SIG-M5 treated with dmso at 0.1 percent for 504 hours (cell line): Measurements from ENCODE around the gene POU3F3.

Experiments
- DNase-seq: peaks from one replicate; lab custom pipeline; 2025; ENCODE audit not compliant: unreplicated experiment; lab: John Stamatoyannopoulos, UW

Gene POU3F3

DNA sequence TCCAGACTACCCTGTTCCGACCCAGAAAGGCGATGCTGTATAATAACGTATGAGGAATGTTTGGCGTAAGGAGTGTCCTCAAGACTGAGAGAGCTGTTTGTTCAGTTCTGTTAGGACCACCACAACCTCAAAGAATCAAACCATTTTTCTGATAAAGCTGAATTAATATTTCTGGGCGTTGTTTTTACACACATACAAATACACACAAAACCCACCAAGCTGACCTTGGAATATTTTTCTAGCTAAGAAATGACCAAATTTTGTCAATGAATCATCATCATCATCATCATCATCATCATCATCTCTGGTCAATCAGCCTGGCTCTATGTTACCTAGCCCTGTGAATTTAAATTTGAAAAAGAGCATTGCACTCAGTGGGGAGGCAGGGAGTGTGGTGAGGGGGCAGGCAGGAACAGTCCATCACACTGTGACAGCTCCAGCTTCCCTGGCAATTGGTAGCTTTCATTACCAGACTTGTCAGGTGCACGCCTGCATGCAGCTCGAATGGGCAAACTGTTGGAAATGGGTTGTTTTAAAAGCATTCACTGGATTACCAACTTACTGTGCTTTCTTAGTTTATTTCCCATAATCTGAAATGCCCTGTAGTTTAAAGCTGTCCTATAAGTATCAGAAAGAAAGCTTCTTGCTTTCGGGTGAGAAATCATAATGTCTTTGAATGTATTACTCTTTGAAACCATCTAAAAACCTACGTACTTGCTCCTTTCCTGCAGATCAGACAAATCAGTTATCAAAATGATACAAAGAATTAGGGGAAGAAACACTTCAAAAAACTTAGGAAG, 6.9 kb upstream of the POU3F3 start:
- no peak for DNase-seq

DNA sequence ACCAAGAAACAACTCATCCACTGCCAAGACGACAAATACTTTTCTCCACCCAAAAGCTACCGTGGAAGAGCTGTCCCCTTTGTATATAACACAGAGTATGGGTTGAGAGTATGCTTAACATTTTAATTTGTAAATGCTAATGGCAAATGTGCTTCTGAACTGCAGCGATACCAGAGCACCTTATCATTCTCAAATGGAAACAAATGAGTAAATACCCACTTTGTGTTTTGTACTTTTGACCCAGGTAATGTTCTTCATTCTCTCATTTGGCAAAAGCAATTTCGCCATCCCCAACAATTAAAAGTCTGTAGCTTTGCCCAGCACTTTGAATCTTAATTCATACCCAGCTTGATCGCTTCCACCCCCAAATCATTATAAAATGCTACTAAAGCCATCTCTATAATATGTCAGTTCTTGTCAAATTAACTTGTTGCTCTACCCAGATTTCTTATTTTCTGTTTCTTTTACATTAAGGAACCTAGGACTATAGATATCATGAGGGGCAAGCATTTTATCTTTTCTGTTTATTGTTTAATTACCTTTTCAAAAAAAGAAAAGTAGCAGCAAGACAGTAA, 6.2 kb upstream of the POU3F3 start:
- no peak for DNase-seq

DNA sequence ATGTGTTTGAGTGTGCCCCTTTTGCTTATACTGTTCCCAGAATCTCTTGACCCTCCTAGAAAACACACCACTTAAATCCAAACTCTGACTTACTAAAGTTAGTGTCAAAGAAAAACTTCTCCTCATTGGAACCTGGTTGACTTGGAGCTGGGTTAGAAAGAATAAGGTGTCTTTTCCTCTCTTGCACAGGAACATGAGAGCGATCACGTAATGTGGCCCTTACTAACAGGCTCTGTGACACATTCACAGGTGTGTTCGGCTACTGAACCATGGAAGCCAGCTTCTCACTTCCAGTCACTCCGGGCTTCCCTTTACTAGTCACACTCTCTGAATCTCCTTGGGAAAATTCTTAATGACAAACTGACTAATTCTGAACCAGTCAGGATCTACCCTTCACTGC, 5.4 kb upstream of the POU3F3 start:
- DNase-seq, result no peak

DNA sequence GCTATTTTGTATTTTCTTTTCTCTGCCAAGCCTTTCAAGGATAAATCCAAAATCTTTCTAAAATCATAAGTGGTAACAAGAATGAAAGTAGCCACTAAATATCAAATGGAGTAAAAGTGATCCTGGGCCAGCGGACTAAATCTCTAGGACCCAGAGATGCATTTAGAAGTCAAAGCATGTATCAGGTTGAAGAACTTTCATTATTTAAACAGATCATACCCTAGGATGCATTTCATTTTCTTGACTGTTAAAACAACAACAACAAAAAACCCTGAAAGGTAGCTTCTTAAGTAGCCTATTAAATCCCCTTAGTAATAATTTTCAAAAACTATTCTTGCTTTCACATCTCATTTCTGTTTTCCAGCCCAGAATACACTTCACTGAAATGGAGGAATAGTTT, 4.8 kb upstream of the POU3F3 start:
- DNase-seq, result no peak

DNA sequence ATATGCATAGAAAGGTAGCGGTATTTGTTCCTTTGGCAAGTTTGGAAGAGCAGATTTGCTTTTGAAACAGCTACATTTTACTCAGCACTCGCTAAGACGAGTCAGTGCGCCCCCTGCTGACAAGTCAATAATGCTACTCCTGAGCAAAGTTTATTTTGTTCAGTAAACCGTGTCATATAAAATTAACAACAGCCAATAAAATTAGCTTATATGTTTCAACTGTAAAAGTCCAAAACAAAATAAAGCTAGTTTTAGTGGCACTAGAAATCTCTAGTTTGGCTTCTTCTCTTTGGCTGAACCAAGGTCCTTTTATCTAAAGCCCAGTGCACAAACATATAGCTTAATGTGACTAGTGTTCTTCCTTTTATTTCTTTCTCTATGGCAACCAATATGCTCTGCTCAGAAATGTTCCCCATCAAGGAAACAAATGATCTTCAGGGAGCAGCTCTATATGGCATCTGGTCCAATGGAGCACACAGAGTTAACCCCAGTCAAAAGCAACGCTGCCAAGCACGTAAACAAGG, 4.2 kb upstream of the POU3F3 start:
- peak; percentile 51 for DNase-seq

DNA sequence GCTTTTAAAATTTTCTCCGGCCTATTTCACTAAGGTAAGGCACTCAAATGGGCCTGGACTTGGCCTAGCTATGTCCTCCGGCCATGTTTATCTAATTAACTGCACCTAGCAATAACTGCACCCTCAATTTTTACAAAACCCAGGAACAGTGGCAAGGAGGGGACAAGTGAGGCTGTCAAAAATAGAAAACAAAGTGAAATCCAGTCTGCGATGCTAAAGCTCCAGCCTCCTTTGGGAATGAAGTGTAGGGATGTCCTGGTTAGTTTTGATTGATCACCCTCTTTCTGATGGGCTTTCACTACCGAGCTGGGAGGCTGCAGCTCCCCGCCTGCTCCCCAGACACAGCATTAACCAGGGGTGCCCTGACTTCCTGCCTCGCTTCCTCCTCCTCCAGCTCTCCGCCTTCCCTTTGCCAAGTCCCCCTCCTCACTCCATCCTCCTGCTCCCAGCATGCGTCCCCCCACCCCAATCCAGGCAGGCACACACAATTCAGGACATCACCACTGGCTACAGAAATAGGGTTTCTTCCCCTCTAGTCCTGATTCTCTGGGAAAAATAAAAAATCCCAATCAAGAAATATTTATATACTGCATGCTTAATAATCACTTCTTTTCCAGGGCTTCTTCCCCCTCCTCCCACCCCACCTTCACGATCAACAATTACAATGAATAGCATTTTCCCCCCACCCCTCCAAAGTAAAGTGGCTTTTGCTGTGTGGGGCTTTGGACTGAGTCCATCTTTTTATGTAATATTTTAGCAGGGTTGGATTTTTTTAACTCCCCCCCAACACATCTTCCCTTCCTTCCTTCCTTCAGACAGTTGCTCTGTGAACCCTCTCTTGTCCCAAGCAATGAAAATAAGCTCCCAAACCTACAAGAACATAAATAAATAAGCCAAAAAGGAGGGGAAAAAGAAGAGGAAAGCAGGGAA, 3.3 kb upstream of the POU3F3 start:
- DNase-seq, result no peak

DNA sequence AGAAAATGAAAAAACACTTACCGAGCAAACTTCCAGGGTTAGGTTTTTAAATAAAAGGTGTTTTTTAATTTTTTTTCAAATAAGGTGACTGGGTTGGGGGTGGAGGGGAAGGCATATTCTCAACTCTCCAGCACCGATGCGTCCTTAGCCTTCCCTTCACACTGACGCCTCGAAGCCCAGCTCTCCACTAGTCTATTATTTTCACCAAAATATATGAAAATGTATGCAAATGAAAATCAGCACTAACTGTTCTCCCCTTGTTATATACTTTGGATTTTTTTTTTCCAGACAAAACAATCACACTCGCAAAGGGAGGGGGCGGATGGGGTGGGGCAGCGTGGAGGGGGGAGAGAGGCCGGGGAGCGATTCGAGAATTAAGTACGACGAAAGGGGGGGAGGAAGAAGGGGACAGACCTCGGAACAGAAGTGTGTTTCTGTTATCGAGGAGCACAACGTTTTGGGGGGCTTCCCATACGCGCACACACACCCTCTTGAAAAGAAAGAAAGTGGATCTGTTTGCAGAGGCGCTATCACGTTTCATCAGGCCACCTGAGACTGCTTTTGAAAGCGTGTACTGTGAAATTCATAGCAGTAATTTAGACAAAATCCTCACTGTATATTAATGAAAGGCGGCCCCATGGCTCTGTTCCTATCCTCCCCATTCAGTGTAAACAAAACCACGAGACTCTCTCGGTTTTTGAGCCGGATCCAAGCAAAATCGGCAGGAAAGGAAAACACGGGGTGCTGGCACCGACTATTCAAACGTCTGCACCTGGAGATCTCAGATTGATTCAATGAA, 2.4 kb upstream of the POU3F3 start:
- no peak for DNase-seq

DNA sequence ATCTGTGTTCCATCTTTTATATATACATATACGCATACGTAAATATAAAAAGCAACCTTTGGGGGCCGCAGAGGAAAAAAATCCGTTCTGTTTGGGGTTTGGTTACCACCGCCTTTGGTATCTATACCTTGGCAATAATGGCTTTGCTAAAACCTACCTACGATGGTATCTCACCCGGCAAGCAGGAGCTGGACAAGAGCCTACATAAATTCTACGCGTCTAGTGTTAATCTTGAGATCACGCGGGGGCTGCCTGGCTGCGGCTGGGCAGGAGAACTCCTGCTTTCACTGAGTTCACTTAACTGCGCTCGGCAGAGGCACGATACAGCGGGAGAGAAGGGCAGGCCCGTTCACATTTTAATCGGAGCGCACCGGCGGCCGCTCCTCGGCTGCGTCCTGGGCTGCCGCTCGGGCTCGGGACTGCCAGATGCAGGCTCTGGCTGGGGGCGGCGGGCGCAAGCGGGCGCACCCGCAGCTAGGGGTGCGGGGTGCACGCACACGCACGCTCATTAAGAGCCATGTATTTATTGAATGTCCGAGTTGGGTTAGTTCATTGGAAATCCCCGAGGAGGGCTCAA, 1.7 kb upstream of the POU3F3 start:
- DNase-seq, result no peak

DNA sequence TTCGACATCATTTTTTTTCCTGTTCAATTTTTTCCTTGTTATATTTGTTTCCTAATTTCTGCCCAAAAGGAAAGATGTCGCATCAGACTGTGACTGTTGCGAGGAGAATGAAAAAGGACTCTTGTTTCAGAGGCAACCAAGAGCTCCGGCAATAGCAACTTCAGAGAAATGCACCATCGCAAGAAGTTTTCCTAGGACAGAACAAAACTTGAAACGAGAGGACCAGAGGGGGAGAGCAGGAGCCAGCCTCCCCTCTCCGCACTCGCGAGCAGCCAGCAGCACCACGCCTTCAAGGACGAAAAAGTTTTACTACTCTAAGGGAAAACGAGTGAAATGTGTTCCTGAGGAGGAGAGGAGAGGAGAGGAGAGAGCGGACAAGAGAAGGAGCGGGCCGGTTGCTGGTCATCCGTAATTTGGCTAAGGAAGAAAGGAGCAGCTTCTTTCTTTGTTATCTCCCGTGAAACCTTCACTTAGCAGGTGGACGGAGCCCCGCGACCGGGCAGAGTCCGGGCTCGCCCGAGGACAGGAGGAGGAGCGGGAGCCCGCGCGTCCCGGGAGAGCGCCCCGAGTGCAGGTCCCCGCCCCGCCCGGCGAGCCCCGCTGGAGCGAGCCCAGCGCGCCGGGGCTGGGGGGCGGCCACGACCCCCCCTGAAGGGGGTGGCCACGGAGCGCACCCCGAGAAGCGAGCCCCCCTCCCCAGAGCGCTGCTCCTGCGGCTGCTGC, 744 bp downstream of the POU3F3 start:
- no peak for DNase-seq

DNA sequence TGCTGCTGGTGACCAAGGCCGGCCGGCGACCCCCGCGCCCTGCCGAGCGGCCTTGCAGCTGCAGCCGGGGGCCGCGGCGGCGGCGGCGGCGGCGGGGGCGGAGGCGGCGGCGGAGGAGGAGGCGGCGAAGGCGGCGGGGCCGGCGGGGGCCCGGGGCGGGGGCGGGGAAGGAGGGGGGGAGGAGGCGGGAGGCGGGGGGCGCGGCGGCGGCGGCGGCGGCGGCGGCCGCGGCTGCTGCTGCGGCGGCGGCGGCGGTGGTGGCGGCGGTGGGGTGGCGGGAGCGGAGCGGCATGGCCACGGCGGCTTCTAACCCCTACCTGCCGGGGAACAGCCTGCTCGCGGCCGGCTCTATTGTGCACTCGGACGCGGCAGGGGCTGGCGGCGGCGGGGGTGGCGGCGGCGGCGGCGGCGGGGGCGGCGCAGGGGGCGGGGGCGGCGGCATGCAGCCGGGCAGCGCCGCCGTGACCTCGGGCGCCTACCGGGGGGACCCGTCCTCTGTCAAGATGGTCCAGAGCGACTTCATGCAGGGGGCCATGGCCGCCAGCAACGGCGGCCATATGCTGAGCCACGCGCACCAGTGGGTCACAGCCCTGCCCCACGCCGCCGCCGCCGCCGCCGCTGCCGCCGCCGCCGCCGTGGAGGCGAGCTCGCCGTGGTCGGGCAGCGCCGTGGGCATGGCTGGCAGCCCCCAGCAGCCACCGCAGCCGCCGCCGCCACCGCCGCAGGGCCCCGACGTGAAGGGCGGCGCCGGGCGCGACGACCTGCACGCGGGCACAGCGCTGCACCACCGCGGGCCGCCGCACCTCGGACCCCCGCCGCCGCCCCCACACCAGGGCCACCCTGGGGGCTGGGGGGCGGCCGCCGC, 1.5 kb downstream of the POU3F3 start:
- no peak for DNase-seq

DNA sequence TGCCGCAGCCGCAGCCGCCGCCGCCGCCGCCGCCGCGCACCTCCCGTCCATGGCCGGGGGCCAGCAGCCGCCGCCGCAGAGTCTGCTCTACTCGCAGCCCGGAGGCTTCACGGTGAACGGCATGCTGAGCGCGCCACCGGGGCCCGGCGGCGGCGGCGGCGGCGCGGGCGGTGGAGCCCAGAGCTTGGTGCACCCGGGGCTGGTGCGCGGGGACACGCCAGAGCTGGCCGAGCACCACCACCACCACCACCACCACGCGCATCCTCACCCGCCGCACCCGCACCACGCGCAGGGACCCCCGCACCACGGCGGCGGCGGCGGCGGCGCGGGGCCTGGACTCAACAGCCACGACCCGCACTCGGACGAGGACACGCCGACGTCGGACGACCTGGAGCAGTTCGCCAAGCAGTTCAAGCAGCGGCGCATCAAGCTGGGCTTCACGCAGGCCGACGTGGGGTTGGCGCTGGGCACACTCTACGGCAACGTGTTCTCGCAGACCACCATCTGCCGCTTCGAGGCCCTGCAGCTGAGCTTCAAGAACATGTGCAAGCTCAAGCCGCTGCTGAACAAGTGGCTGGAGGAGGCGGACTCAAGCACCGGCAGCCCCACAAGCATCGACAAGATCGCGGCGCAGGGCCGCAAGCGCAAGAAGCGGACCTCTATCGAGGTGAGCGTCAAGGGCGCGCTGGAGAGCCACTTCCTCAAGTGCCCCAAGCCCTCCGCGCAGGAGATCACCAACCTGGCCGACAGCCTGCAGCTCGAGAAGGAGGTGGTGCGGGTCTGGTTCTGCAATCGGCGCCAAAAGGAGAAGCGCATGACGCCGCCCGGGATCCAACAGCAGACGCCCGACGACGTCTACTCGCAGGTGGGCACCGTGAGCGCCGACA, 2.4 kb downstream of the POU3F3 start:
- DNase-seq, result no peak

DNA sequence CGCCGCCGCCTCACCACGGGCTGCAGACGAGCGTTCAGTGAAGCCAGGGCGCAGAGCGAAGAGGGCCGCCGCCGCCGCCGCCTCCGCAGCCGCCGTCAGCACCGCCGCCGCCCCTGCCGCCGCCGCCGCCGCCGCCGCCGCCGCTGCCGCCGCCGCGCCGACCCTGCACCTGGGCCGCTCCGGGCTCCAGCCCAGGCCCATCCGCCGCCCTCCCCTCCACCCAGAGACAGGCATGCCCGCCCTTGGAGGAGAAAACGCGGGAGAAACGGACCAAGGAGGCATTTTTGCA, 3.0 kb downstream of the POU3F3 start:
- no peak for DNase-seq

DNA sequence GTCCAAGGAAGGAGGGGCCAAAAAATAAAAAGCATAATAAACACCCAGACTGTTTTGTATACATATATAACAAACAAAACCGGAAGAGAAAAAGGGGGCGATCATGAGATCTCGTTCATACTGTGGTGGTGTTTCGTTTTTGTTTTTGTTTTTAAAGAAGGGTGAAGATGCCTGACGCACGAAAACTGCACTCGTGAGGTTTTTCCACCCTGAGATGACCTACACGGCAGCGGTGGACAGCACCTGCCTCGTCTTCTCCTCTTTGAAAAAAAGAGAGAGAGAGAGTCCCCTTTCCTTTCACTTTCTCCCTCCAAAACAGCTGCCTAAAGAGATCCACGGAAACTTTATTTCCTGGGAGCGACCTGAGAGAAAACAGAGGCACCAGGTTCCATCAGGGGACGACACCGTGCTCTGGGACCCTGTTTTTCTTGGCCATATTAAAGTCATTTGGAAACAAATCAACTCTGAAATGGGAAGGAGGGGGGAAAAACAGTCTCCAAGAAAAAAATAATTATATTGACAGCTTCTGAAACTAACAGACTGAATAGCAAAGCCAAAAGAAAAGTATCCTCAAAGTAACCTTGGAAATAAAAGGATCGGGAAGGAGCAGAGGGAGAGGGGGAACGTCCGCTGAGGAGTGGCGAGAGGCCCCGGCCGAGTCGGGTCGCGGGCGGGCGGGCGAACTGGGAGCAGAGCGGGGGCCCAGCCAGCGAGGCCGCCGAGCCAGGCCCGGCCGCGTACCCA, 3.5 kb downstream of the POU3F3 start:
- DNase-seq, result no peak

DNA sequence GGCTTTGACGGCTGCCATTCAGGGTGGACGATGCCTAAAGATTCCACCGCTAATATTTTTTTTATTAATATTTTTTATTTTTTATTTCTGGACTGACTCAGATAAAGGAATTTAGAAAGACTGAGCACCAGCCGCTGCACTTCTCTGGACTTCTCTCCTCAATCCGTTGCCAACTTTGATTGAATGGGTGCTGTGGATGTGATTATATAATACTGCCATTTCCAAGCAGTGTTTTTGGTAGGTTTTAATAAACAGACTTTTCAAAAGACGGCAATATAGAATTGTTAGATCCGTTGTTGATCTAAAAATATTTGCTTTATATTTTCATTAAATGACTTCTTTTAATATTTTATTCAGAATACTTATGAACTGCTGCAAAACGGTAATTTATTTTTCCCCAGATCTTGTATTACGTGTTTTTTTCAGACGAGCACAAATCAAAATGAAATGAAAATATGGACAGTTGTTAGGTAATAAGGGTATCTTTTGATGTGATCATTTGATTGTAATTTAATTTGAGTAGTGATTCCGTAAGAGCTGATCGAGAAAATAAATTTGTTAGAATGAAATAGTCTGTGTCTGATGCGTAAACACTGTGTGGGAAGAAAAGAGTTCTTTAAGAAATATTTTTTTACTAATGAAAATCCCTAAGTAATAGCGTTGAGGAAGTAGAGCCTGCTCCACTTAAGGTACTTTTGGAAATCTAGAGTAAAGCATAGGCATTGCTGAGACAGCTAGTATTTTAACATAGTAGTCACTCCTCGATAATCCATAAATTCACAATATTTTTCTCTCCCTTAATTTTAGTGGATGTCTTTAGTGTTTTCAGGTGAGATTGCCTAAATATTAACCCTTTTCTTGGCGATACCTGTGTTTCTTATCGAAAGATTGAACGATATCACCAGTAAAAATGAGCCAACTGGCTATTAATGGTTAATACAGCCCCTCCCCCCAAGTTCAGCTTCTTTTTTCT, 4.4 kb downstream of the POU3F3 start:
- no peak for DNase-seq

DNA sequence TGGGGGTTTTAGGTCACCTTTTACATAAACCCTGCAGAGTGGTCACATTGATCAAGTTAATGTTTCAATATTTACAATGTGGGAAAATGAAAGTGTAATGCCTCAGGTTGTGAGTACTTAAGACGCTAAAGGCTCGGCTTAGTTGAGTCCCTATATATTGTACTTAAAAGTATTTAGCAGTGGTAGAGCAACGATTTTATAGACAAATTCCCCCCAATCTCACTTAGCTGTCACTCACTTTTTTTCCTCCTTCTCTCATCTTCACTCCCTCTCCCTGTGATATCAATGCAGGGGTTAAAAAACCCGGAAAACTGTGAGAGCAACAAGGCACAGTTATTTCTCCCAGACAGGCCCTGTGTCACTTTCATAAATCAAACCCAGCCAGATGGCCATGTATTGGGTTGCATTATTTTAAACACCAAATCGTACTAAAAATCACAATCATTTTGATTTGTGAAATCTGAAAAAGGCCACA, 5.4 kb downstream of the POU3F3 start:
- no peak for DNase-seq
